Measurements from ENCODE around the gene PROCR.

DNA sequence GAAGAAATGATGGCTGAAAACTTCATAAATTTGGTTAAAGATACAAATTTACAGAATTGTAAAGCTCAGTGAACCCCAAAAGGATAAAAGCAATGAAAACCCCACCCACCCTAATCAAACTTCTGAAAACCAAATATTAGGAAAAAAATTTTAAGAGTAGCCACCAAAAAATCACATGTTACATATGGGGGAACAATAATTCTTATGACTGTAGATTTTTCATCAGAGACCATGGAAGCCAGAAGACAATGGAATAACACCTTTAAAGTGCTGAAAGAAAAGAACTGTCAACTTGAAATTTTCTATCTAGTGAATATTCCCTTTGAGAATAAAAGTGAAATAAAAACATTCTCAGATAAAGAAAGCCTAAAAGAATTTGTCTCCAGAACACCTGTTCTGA is 24.4 kb downstream of the PROCR start:
- no peak for TF ChIP-seq EZH2phosphoT487 (IDR thresholded peaks at IDR 0.05; ENCODE audit: borderline replicate concordance, low read depth, low read length)
- TF ChIP-seq, protein P1, sequence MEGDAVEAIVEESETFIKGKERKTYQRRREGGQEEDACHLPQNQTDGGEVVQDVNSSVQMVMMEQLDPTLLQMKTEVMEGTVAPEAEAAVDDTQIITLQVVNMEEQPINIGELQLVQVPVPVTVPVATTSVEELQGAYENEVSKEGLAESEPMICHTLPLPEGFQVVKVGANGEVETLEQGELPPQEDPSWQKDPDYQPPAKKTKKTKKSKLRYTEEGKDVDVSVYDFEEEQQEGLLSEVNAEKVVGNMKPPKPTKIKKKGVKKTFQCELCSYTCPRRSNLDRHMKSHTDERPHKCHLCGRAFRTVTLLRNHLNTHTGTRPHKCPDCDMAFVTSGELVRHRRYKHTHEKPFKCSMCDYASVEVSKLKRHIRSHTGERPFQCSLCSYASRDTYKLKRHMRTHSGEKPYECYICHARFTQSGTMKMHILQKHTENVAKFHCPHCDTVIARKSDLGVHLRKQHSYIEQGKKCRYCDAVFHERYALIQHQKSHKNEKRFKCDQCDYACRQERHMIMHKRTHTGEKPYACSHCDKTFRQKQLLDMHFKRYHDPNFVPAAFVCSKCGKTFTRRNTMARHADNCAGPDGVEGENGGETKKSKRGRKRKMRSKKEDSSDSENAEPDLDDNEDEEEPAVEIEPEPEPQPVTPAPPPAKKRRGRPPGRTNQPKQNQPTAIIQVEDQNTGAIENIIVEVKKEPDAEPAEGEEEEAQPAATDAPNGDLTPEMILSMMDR (conservative IDR thresholded peaks at IDR 0.05; ENCODE audit: low read length), result no peak
